Central memory CD8-positive, alpha-beta T cell (primary cell): ENCODE measurements around the gene EFCAB5.
"Not testable (repeated sequence)": the region's sequence is repeated elsewhere in the genome, so short reads cannot be mapped to it uniquely, and the experiment has no call there.

Experiments
- ATAC-seq: fragments of 150-1000 bp; cut with Tn5 transposase; replicated peaks from 2 replicates; pipeline ENCODE4 v1.10.0; 2022; ENCODE audit warnings: mild to moderate bottlenecking, moderate FRiP score, moderate number of reproducible peaks; ENCODE audit not compliant: poor library complexity, severe bottlenecking; ENCODE audit errors: extremely low read depth
- DNase-seq, 2 donors: peaks; one replicate each; pipeline ENCODE4 v3.0.0; 2021; ENCODE audit warnings: low spot score in 2 of 2
- H3K27ac Mint-ChIP-seq: one replicate; pipeline ENCODE4 v1.8.0; 2022; ENCODE audit warnings: low read depth, mild to moderate bottlenecking, moderate library complexity, mixed read lengths
- H3K27me3 Mint-ChIP-seq: one replicate; pipeline ENCODE4 v1.8.0; 2022; ENCODE audit warnings: mixed read lengths
- H3K36me3 Mint-ChIP-seq: one replicate; pipeline ENCODE4 v1.8.0; 2022; ENCODE audit warnings: mild to moderate bottlenecking, moderate library complexity, mixed read lengths; ENCODE audit not compliant: insufficient read depth
- H3K4me1 Mint-ChIP-seq: one replicate; pipeline ENCODE4 v1.8.0; 2022; ENCODE audit warnings: mixed read lengths
- H3K4me3 Mint-ChIP-seq: one replicate; pipeline ENCODE4 v1.8.0; 2022; ENCODE audit warnings: mild to moderate bottlenecking, moderate library complexity, mixed read lengths
- H3K9me3 Mint-ChIP-seq: one replicate; pipeline ENCODE4 v1.8.0; 2022; ENCODE audit warnings: mixed read lengths

The EFCAB5 gene

GRCh38 chr17:29954405-29954804, 13.0 kb downstream of the EFCAB5 start:
- no peak for ATAC-seq
- no peaks in the 10 kb centered on the region for H3K27me3 Mint-ChIP-seq

DNA sequence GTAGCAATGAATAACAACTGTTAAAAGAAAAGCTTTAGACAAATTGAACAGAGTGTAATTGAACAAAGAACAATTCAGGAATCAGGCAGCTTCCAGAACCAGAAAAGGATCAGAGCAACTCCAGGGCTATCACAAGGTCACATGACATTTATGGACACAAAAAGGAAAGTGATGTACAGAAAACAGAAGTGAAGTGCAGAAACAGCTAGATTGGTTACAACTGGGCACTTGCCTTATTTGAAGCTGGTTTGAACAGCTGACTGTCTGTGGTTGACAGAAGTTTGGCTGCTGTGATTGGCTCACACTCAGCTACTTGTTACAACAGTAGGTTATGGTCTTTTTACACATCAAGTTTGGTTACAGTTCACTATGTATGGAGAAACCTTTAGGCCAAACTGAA, 14.8 kb downstream of the EFCAB5 start:
- Mint-ChIP-seq H3K36me3 (no peaks in the 10 kb centered on the region), H3K4me1 (no peaks in the 10 kb centered on the region), H3K4me3 (no peak overlapping the region), H3K27me3 (no peaks in the 10 kb centered on the region), H3K27ac (no peak overlapping the region), H3K9me3 (no peaks in the 10 kb centered on the region)
- no peak for DNase-seq
- no peak for ATAC-seq

More at GRCh38 chr17:29954405-29954804, 13.0 kb downstream of the EFCAB5 start:
- Mint-ChIP-seq H3K4me3 (no peak overlapping the region), H3K36me3 (no peaks in the 10 kb centered on the region), H3K27ac (no peak overlapping the region), H3K4me1 (no peaks in the 10 kb centered on the region), H3K9me3 (no peaks in the 10 kb centered on the region)
- DNase-seq, result no peak

DNA sequence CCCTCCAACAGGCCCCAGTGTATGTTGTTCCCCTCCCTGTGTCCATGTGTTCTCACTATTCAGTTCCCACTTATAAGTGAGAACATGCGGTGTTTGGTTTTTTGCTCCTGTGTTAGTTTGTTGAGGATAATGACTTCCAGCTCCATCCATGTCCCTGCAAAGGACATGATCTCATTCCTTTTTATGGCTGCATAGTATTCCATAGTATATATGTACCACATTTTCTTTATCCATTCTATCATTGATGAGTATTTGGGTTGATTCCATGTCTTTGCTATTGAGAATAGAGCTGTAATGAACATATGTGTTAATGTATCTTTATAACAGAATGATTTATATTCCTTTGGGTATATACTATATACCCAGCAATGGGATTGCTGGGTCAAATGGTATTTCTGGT, 16.1 kb downstream of the EFCAB5 start:
- DNase-seq, ATAC-seq, H3K4me1 Mint-ChIP-seq, H3K9me3 Mint-ChIP-seq, H3K27me3 Mint-ChIP-seq, H3K36me3 Mint-ChIP-seq, H3K27ac Mint-ChIP-seq, H3K4me3 Mint-ChIP-seq: not testable (repeated sequence)

DNA sequence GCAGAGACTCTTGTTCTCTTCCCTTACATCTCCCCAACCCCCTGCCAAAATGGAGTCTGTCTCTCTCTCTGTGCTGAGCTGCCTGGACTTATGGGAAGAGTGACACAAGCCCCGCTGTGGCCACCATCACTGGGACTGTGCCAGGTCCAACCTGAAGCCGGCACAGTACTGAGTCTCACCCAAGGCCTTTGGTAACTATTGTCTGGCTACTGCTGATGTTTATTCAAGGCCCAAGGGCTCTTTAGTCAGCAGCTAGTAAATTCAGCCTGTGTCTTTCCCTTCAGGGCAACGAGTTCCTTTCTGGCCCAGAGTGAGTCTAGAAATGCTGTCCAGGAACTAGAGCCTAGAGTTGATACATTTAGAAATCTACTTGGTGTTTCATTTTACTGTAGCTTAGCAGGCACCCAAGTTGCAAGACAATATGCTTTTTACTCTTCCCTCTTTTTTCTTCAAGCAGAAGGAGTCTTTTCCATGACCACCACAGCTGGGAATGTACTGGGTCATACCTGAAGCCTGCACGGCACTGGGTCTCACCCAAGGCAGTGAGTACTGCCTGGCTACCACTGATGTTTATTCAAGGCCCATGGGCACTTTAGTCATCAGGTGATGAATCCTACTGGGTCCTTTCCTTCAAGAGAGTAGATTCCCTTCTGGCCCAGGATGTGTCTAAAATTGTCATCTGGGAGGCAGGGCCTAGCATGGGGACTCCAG, 17.7 kb downstream of the EFCAB5 start:
- H3K27ac Mint-ChIP-seq, result no peak overlapping the region
- no peaks in the 10 kb centered on the region for H3K27me3 Mint-ChIP-seq
- no peaks in the 10 kb centered on the region for H3K4me1 Mint-ChIP-seq
- DNase-seq, result no peak
- H3K4me3 Mint-ChIP-seq, result no peak overlapping the region
- H3K36me3 Mint-ChIP-seq, result no peaks in the 10 kb centered on the region
- H3K9me3 Mint-ChIP-seq, result no peaks in the 10 kb centered on the region
- ATAC-seq, result no peak

- Mint-ChIP-seq H3K36me3 (no peaks in the 10 kb centered on the region), H3K27ac (no peak overlapping the region), H3K4me3 (no peak overlapping the region), H3K9me3 (no peaks in the 10 kb centered on the region), H3K4me1 (no peaks in the 10 kb centered on the region), H3K27me3 (no peaks in the 10 kb centered on the region)
- DNase-seq (no peak), ATAC-seq (no peak)
Measured at GRCh38 chr17:29959658-29960337, 18.4 kb downstream of the EFCAB5 start.

DNA sequence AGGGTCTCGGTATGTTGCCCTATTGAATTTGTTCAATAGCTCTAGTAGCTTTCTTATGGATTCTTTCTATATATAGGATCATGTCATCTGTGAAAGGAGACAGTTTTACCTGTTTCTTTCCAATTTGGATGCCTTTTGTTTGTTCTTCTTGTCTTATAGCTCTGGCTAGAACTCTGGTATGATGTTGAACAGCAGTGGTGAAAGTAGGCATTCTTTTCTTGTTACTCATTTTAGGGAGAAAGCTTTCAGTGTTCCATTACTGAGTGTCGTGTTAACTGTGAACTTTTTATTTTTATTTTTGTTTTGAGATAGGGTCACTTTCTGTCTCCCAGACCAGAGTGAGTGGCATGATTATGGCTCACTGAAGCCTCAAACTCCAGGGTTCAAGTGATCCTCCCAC, 21.2 kb downstream of the EFCAB5 start:
- no peak for DNase-seq
- Mint-ChIP-seq H3K27ac (no peak overlapping the region), H3K4me3 (no peak overlapping the region)

GRCh38 chr17:29968271-29968670, 26.8 kb downstream of the EFCAB5 start:
- Mint-ChIP-seq H3K27me3 (no peaks in the 10 kb centered on the region), H3K36me3 (no peaks in the 10 kb centered on the region), H3K27ac (no peak overlapping the region), H3K4me1 (no peaks in the 10 kb centered on the region), H3K9me3 (no peaks in the 10 kb centered on the region), H3K4me3 (no peak overlapping the region)
- DNase-seq (no peak), ATAC-seq (no peak)

More for the DNA sequence above, 21.2 kb downstream of the EFCAB5 start:
- no peaks in the 10 kb centered on the region for H3K27me3 Mint-ChIP-seq
- H3K4me1 Mint-ChIP-seq, result no peaks in the 10 kb centered on the region
- H3K9me3 Mint-ChIP-seq, result no peaks in the 10 kb centered on the region
- no peaks in the 10 kb centered on the region for H3K36me3 Mint-ChIP-seq
- no peak for ATAC-seq

GRCh38 chr17:29972277-29972676, 30.8 kb downstream of the EFCAB5 start:
- ATAC-seq (no peak), DNase-seq (no peak)
- Mint-ChIP-seq H3K27ac (no peak overlapping the region), H3K4me1 (no peaks in the 10 kb centered on the region), H3K9me3 (no peaks in the 10 kb centered on the region), H3K4me3 (no peak overlapping the region), H3K27me3 (no peaks in the 10 kb centered on the region), H3K36me3 (no peaks in the 10 kb centered on the region)

- ATAC-seq (no peak), DNase-seq (no peak)
- no peaks in the 10 kb centered on the region for H3K36me3 Mint-ChIP-seq
- H3K4me3 Mint-ChIP-seq, result no peak overlapping the region
- H3K9me3 Mint-ChIP-seq, result no peaks in the 10 kb centered on the region
- no peak overlapping the region for H3K27ac Mint-ChIP-seq
- H3K27me3 Mint-ChIP-seq, result no peaks in the 10 kb centered on the region
- no peaks in the 10 kb centered on the region for H3K4me1 Mint-ChIP-seq
Measured at GRCh38 chr17:29973005-29973404, 31.6 kb downstream of the EFCAB5 start.

GRCh38 chr17:29977836-29978235, 36.4 kb downstream of the EFCAB5 start:
- ATAC-seq, result no peak
- Mint-ChIP-seq H3K27me3 (no peaks in the 10 kb centered on the region), H3K27ac (no peak overlapping the region), H3K9me3 (no peaks in the 10 kb centered on the region), H3K4me3 (no peak overlapping the region), H3K4me1 (no peaks in the 10 kb centered on the region), H3K36me3 (no peaks in the 10 kb centered on the region)
- DNase-seq, result no peak

DNA sequence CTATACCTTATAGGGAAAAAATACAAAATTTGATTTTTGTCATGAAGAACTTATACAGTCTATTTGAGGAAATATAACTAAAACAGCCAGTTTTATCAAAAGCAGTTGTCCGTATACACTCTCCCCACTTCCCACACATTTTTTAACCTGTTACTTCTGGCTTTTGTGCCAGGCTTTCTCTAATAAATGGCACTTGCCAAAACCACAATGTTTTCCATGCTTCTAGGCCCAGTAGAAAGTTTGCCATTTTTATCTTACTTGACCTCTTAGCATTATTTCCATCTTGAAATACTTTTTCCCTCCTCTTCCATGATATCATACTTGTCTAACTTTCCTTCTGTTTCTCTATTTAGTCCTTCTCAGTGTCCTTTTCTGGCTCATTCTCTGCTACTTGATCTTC, 38.8 kb downstream of the EFCAB5 start:
- DNase-seq, result no peak
- no peak for ATAC-seq
- H3K4me1 Mint-ChIP-seq, result no peaks in the 10 kb centered on the region
- H3K27ac Mint-ChIP-seq, result no peak overlapping the region
- no peaks in the 10 kb centered on the region for H3K36me3 Mint-ChIP-seq
- no peak overlapping the region for H3K4me3 Mint-ChIP-seq
- no peaks in the 10 kb centered on the region for H3K27me3 Mint-ChIP-seq
- no peaks in the 10 kb centered on the region for H3K9me3 Mint-ChIP-seq

- Mint-ChIP-seq H3K27ac (no peak overlapping the region), H3K9me3 (no peaks in the 10 kb centered on the region), H3K4me3 (no peak overlapping the region), H3K36me3 (no peaks in the 10 kb centered on the region), H3K27me3 (no peaks in the 10 kb centered on the region), H3K4me1 (no peaks in the 10 kb centered on the region)
- ATAC-seq (no peak), DNase-seq (no peak)
Measured at GRCh38 chr17:29982991-29983653, 41.7 kb downstream of the EFCAB5 start.

DNA sequence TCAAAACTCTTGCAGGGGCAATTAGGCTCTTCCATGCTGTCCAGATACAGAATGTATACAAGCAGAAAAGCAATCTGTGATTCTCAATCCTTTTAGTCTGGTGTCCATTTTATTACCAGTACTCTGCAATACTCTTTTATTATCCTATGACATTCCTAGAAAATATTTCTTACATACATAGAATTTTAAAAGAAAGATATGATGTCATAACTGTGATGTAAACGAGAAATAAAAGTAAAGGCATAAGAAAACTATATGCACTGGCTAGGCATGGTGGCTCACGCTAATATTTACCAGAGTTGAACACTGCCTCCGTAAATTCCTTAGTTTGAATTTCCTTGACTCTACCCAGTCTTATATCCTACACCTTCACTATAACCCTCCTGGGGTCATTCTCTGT, 55.0 kb downstream of the EFCAB5 start:
- Mint-ChIP-seq H3K36me3 (no peaks in the 10 kb centered on the region), H3K9me3 (no peaks in the 10 kb centered on the region), H3K27ac (no peak overlapping the region), H3K27me3 (no peaks in the 10 kb centered on the region), H3K4me3 (no peak overlapping the region), H3K4me1 (peaks cover 7% of the 10 kb centered on the region)
- ATAC-seq (no peak), DNase-seq (no peak)
